Gastroesophageal sphincter (tissue), 3 donors: Measurements from ENCODE around the gene CNP.

Source experiments
- CTCF ChIP-seq, 4 experiments: fragments of 200-600 bp in 2 of 4; fragments of 450-650 bp in 2 of 4; sonication (generic) in 1 of 4; IDR thresholded peaks; one replicate each; pipeline ENCODE4 v1.5.1; 2017 to 2019; ENCODE audit warnings: antibody characterized with exemption in 4 of 4, mild to moderate bottlenecking in 2 of 4, moderate library complexity in 2 of 4
- EP300 ChIP-seq: sonication (generic); formaldehyde crosslinking; IDR thresholded peaks from one replicate; pipeline ENCODE4 v1.6.1; 2017; ENCODE audit warnings: antibody characterized with exemption, mild to moderate bottlenecking
- POLR2A ChIP-seq, 2 donors: fragments of 450-650 bp; IDR thresholded peaks; one replicate each; pipeline ENCODE4 v1.6.1; 2017; ENCODE audit warnings: antibody characterized with exemption in 2 of 2, mild to moderate bottlenecking in 2 of 2, moderate library complexity in 1 of 2
- POLR2AphosphoS5 ChIP-seq: sonication (generic); formaldehyde crosslinking; IDR thresholded peaks from one replicate; pipeline ENCODE4 v1.6.1; 2017; ENCODE audit warnings: antibody characterized with exemption

GRCh38 chr17:41974658-41975057 lies 8.1 kb downstream of the CNP start:
- no peak for TF ChIP-seq POLR2AphosphoS5
- TF ChIP-seq CTCF (IDR thresholded peaks at IDR 0.05), result no peak
- no peak for TF ChIP-seq POLR2A (IDR thresholded peaks at IDR 0.05)
- no peak for TF ChIP-seq EP300
